HG03103 (cell line): ENCODE measurements around the gene WIZ.

ENCODE experiments used
- ATAC-seq: cut with Tn5 transposase; IDR thresholded peaks from one replicate; pipeline ENCODE4 v1.9.1; 2021; ENCODE audit warnings: low read depth; ENCODE audit not compliant: unreplicated experiment

The WIZ gene

DNA sequence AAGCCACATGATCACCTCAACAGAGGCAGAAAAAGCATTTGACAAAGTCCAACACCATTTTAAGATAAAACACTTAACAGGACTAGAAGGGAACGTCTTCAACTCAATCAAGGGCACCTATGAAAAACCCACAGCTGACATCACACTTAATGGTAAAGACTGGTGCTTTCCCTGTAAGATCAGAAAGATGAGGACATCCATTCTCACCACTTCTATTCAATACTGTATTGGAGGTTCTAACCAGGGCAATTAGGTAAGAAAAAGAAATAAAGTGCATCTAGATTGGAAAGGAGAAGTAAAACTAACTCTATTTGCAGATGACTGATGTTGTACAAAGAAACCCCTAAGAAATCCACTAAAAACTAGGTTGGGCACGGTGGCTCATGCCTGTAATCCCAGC is 58.9 kb downstream of the WIZ start:
- ATAC-seq, result no peak

DNA sequence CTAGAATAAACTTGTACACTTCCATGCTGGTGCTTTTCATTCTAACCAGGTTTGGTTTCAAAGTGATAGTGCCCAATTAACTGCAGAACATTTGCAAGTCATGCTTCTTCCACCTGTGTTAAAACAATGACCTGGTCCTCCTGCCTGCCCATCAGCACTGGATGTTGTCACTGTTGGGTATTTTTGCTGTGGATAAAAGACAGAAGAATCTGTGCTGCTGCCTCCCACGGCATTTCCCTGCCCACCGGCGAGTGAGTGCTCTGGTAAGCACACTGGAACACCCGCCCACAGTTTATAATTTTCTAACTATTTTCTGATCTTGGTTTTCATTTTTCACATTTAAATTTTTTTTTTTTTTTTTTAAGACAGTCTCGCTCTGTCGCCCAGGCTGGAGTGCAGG is 67.9 kb downstream of the WIZ start:
- no peak for ATAC-seq

- ATAC-seq, result no peak
Measured at GRCh38 chr19:15381429-15381828, 68.3 kb downstream of the WIZ start.

DNA sequence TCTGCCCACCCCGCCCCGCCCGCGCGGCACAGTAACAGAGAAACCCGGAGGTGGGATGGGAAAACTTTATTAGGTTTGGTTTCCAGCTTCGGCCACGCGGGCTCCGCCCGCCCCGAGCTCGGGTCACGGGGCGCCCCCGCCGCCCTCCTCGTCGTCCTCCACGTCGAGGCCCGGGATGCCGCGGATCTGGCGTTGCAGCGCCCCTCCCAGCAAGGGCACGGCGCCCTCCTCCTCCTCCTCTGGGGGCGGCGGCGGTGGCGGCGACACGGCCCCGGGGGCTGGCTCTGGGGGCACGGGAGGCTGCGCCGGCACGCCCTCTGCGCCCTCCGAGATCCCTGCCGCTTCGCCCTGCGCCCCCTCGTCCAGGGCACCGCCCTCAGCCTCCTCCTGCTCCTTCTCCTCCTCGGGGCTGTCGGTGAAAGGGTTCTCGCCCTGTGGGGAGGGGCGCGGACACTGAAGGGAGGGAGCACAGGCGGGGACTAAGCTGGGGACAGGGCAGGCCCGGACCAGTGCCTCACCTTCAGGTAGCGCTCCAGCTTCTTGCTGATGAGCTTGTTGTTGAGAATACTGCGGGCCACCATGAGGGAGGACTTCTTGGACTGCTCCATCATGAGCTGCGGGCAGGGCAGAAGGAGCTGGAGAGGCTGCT is 69.6 kb downstream of the WIZ start:
- peak; percentile 31 for ATAC-seq

DNA sequence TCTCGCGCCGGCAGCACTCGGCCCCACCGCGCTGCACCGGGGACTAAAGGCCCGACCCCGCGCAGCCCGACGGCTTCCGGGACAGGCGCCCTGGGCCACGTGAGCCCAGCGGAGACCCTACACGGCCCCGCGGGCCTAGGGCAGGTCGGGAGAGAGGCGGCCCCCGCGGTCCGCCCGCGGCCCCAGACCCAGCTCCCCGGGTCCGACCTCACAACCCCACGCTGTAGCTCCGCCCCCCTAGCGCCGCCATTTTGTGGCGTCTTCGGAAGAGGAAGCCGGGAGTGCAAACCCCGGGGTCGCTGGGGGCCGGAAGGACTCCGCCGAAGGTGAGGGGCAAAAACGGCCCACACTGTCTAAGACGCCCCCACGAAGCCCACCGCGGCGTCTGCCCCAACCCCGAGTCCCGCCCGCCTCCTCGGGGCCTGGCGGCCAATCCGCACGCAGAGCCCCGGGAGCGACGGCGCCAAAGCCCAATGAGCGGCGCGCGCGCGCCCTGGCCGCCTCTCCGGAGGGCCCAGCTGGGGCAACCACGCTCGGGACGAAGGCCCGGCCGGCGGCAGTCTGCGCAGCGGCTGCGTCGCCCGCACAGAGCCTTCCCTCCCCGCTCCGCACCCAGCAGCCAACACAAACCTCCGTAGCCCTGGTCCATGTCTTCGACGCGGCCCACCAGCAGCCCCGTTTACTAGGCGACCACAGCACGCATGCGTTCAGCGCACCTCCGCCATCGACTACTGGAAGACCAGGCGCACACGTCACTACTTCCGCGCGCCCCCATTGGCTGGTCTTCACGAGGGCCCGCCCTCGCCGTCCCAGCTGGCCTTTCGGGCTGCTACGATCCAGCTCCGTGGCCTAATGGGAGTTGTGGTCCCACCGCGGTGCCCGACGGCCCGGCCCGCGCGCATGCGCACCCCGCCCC is 70.4 kb downstream of the WIZ start, which contains the start of gene AKAP8:
TSS of gene AKAP8 (minus strand) at position 705 of the 916 bp plus-strand sequence. CDS start at position 649, 56 bp downstream.
- peak; percentile 84 for ATAC-seq

- ATAC-seq, result no peak
Measured at GRCh38 chr19:15378534-15379082, 71.1 kb downstream of the WIZ start.

DNA sequence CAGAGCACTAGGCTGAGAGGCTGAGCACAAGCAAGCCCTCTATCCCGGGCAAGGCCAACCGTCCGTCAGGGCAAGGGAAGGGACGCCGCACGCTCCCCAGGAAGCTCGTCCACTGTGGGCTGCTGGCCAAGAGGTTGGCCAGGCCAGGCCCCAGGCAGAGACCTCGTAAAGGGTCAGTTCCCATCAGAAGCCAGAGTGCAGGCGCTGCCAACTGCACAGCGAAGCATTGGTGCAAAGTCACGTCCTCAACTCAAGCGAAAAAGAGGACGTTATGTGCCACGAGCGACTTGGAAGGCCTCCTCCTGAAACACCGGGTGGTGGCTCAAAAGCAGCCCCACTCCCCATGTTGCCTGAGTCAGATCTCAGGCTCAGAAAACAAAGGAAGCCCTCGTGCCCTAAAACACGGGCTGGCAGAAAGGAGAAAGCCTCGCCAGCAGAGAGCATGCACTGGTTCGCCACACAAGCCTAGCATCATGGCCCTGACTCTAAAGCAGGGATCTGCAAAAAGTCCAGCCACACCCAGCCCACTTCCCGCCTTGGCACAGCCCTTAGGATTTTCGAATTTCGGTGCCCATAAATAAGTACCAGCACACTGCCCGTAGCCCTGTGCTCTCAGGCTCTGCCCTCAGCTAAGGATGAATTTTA is 74.8 kb downstream of the WIZ start:
- ATAC-seq, result no peak

- ATAC-seq, result no peak
Measured at GRCh38 chr19:15374105-15374651, 75.6 kb downstream of the WIZ start.

GRCh38 chr19:15373644-15374043 is 76.1 kb downstream of the WIZ start:
- no peak for ATAC-seq

GRCh38 chr19:15372891-15373301 is 76.9 kb downstream of the WIZ start:
- ATAC-seq, result no peak

GRCh38 chr19:15372470-15372869 is 77.3 kb downstream of the WIZ start:
- no peak for ATAC-seq

DNA sequence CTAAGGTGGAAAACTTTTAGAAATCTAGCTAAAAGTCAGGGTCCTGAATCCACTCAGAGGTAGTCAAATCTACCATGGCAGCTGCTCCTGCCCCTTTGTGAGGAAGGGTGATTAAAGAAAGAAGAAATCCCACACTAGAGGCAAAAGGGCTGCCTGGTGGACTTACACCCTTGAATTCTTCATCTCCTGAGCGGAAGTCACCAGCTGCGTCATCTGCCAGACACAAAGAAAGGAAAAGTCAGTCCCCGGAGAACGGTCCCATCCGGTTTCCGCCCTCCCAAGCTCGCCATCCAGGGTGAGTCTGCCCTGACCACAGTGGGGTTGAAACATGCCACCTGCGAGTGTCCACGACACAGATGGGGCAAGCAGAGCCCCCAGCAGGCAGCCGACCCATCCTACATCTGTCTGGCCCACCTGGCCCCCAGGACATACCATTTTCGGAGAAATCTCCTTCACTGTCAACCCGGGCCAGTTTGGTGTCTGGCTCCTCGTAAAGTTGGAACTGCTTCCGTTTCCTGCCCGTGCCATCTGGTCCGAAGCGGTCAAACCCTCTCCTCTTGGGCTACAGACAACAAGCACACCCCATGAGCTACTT is 77.9 kb downstream of the WIZ start:
- ATAC-seq, result no peak

DNA sequence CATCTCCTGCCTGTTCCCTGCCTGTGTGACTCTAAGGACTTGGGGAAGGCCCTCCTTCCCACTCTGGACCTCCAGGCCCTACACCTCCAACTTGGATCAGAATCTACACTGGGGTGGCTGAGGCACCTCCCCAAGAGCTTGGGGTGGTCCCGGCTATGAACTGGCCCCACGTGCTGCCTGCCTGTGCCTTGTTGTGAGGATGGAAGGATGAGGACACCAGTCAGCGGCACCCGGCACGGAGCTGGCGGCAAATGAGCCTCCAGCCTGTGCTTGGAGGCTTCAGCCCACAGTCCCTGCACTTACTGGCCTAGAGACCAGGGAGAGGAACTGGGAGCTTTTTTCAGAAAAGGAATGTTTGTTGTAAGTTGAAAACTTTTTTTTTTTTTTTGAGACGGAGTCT is 78.6 kb downstream of the WIZ start:
- ATAC-seq, result no peak
